HG03159 (cell line): ENCODE measurements around the gene LPGAT1.

ENCODE experiments used
- ATAC-seq: cut with Tn5 transposase; IDR thresholded peaks from one replicate; pipeline ENCODE4 v1.9.1; 2021; ENCODE audit warnings: mild to moderate bottlenecking, moderate library complexity; ENCODE audit not compliant: unreplicated experiment

The LPGAT1 gene

GRCh38 chr1:211764701-211765100 lies 65.9 kb downstream of the LPGAT1 start:
- no peak for ATAC-seq

- no peak for ATAC-seq
These were observed 68.4 kb downstream of the LPGAT1 start for GRCh38 chr1:211762206-211762605.

- ATAC-seq, result no peak
These were observed 69.2 kb downstream of the LPGAT1 start for GRCh38 chr1:211761400-211761799.

- no peak for ATAC-seq
These were observed 74.0 kb downstream of the LPGAT1 start for GRCh38 chr1:211756471-211757020.

GRCh38 chr1:211753649-211754251 lies 76.8 kb downstream of the LPGAT1 start:
- ATAC-seq, result no peak

GRCh38 chr1:211752951-211753486 lies 77.5 kb downstream of the LPGAT1 start:
- no peak for ATAC-seq

- no peak for ATAC-seq
These were observed 78.2 kb downstream of the LPGAT1 start for GRCh38 chr1:211752317-211752716.

- ATAC-seq, result no peak
These were observed 79.1 kb downstream of the LPGAT1 start for GRCh38 chr1:211751438-211751837.

- ATAC-seq, result no peak
These were observed 80.0 kb downstream of the LPGAT1 start for GRCh38 chr1:211750599-211750998.

- ATAC-seq, result no peak
These were observed 81.3 kb downstream of the LPGAT1 start for GRCh38 chr1:211749251-211749650.

- ATAC-seq, result no peak
These were observed 81.8 kb downstream of the LPGAT1 start for GRCh38 chr1:211748810-211749209.

- ATAC-seq, result no peak
These were observed 87.6 kb downstream of the LPGAT1 start for GRCh38 chr1:211742889-211743529.

- ATAC-seq, result no peak
These were observed 88.3 kb downstream of the LPGAT1 start for GRCh38 chr1:211742272-211742671.

GRCh38 chr1:211741788-211742187 lies 88.8 kb downstream of the LPGAT1 start:
- no peak for ATAC-seq

- ATAC-seq, result no peak
These were observed 89.4 kb downstream of the LPGAT1 start for GRCh38 chr1:211741116-211741515.

GRCh38 chr1:211739671-211740411 lies 90.7 kb downstream of the LPGAT1 start:
- ATAC-seq, result peak; percentile 58

GRCh38 chr1:211738691-211739301 lies 91.8 kb downstream of the LPGAT1 start:
- ATAC-seq, result peak; percentile 53

GRCh38 chr1:211738096-211738690 lies 92.4 kb downstream of the LPGAT1 start:
- no peak for ATAC-seq

GRCh38 chr1:211737115-211738035 lies 93.2 kb downstream of the LPGAT1 start:
- no peak for ATAC-seq
